HG03135 (cell line): ENCODE measurements around the gene ZNF688.
"Not testable (repeated sequence)": the region's sequence is repeated elsewhere in the genome, so short reads cannot be mapped to it uniquely, and the experiment has no call there.

ENCODE experiments used
- ATAC-seq: cut with Tn5 transposase; IDR thresholded peaks from one replicate; pipeline ENCODE4 v1.9.1; 2021; ENCODE audit warnings: mild to moderate bottlenecking, moderate library complexity; ENCODE audit not compliant: unreplicated experiment

Gene ZNF688

GRCh38 chr16:30557957-30558788 lies 13.3 kb downstream of the ZNF688 start, which contains the start of gene ZNF764:
Gene ZNF764, minus strand, starts transcription at chr16:30558374. Its CDS starts 192 bp downstream, at chr16:30558182.
- ATAC-seq: peak; percentile 91

GRCh38 chr16:30557707-30557956 lies 13.9 kb downstream of the ZNF688 start:
- peak; percentile 20 for ATAC-seq

- ATAC-seq: no peak
Measured at GRCh38 chr16:30556125-30556473, 15.4 kb downstream of the ZNF688 start.

GRCh38 chr16:30555315-30556124 lies 16.0 kb downstream of the ZNF688 start:
- no peak for ATAC-seq

- no peak for ATAC-seq
Measured at GRCh38 chr16:30554557-30555314, 16.8 kb downstream of the ZNF688 start.

- no peak for ATAC-seq
Measured at GRCh38 chr16:30553393-30553899, 18.1 kb downstream of the ZNF688 start.

GRCh38 chr16:30552956-30553355 lies 18.6 kb downstream of the ZNF688 start:
- no peak for ATAC-seq

GRCh38 chr16:30551781-30552180 lies 19.7 kb downstream of the ZNF688 start:
- ATAC-seq: no peak

- no peak for ATAC-seq
Measured at GRCh38 chr16:30548416-30549253, 22.9 kb downstream of the ZNF688 start.

- no peak for ATAC-seq
Measured at GRCh38 chr16:30546115-30546514, 25.4 kb downstream of the ZNF688 start.

GRCh38 chr16:30543067-30543466 lies 28.4 kb downstream of the ZNF688 start:
- ATAC-seq: no peak

GRCh38 chr16:30541502-30542329 lies 29.8 kb downstream of the ZNF688 start:
- ATAC-seq: no peak

GRCh38 chr16:30540916-30541464 lies 30.5 kb downstream of the ZNF688 start:
- not testable (repeated sequence) for ATAC-seq

GRCh38 chr16:30539986-30540526 lies 31.5 kb downstream of the ZNF688 start:
- ATAC-seq: not testable (repeated sequence)

- no peak for ATAC-seq
Measured at GRCh38 chr16:30539000-30539964, 32.2 kb downstream of the ZNF688 start.

- not testable (repeated sequence) for ATAC-seq
Measured at GRCh38 chr16:30536391-30537024, 35.0 kb downstream of the ZNF688 start.

- ATAC-seq: peak; percentile 44
Measured at GRCh38 chr16:30535777-30536190, 35.7 kb downstream of the ZNF688 start.
